HCT116 (cell line): ENCODE measurements around the gene LRRC3C. TPM values are rescaled to one million over a fixed set of nuclear protein-coding genes. Genes with fewer than 3 reads are reported as not detected.

ENCODE experiments used
- ATAC-seq: fragments of 200-7000 bp; cut with Tn5 transposase; 2 replicates; pipeline ENCODE4 v1.9.1; 2020; ENCODE audit warnings: mild to moderate bottlenecking, moderate library complexity
- BruUV-seq: library from RNA; stranded (reverse); fragments of 400-500 nt; replicated peaks from 2 replicates; lab custom pipeline; 2021; lab: Mats Ljungman, UMichigan
- CTCF ChIA-PET: fragments of 300-600 bp; sonication (Branson Sonifier 250); formaldehyde crosslinking; loops from one replicate; lab custom pipeline; 2021; ENCODE audit warnings: antibody characterized with exemption; lab: Charles Lee
- POLR2A ChIA-PET: fragments of 300-600, 350-600 bp; sonication (Branson Sonifier 250); formaldehyde crosslinking; loops from one replicate; lab custom pipeline; 2021; ENCODE audit warnings: antibody characterized with exemption; lab: Charles Lee
- RAD21 ChIA-PET, 2 experiments: fragments of 300-600 bp; sonication (Branson Sonifier 250); formaldehyde crosslinking; loops; one replicate each; lab custom pipeline; 2023; ENCODE audit warnings: low total read pairs in 2 of 2; ENCODE audit not compliant: uncharacterized antibody in 2 of 2, unreplicated experiment in 2 of 2, low non-redundant PET in 1 of 2; lab: Charles Lee
- DNase-seq: peaks from one replicate; pipeline ENCODE4 v3.0.0-alpha.2; 2010; ENCODE audit warnings: low read depth, low spot score
- H2AFZ ChIP-seq: fragments of 200-600 bp; shearing (Covaris generic), sonication (generic); 2 replicates; pipeline ENCODE4 v1.6.1; 2017; ENCODE audit warnings: low read depth, mixed run types, mixed read lengths, antibody characterized with exemption, low read length; ENCODE audit not compliant: poor library complexity, severe bottlenecking
- H3K27ac ChIP-seq: 2 replicates; pipeline ENCODE4 v1.5.1; 2012; ENCODE audit warnings: low read depth, low read length
- H3K27me3 ChIP-seq: fragments of 200-600 bp; sonication (generic); 2 replicates; pipeline ENCODE4 v1.6.1; 2016; ENCODE audit warnings: mixed run types, low read length, mixed read lengths; ENCODE audit not compliant: insufficient read depth
- H3K36me3 ChIP-seq, 2 experiments: fragments of 200-500 bp in 1 of 2; fragments of 200-600 bp in 1 of 2; sonication (Bioruptor generic) in 1 of 2; sonication (generic) in 1 of 2; 2 replicates each; pipeline versions ENCODE4 v1.5.1 to v1.6.1; 2014 to 2016; ENCODE audit warnings: low read length in 2 of 2, inconsistent platforms in 1 of 2, mixed read lengths in 1 of 2, mixed run types in 1 of 2; ENCODE audit not compliant: insufficient read depth in 2 of 2, control insufficient read depth in 1 of 2
- H3K4me1 ChIP-seq, 2 experiments: fragments of 200-600 bp in 1 of 2; sonication (generic) in 1 of 2; 2 replicates each; pipeline versions ENCODE4 v1.5.1 to v1.6.1; 2012 to 2017; ENCODE audit warnings: low read length in 2 of 2, inconsistent platforms in 1 of 2, mild to moderate bottlenecking in 1 of 2, mixed read lengths in 1 of 2, mixed run types in 1 of 2, moderate library complexity in 1 of 2; ENCODE audit not compliant: insufficient read depth in 2 of 2, control insufficient read depth in 1 of 2
- H3K4me2 ChIP-seq: fragments of 200-600 bp; sonication (generic); 2 replicates; pipeline ENCODE4 v1.6.1; 2017; ENCODE audit warnings: mixed run types, low read length, mixed read lengths
- H3K4me3 ChIP-seq, 2 experiments: fragments of 200-600 bp in 1 of 2; sonication (generic) in 1 of 2; replicated peaks in 1 of 2; 2 replicates each; pipeline ENCODE4 v1.5.1; 2011 to 2016; ENCODE audit warnings: low read length in 2 of 2, control low read depth in 1 of 2, low read depth in 1 of 2, mild to moderate bottlenecking in 1 of 2, mixed read lengths in 1 of 2, mixed run types in 1 of 2
- H3K79me2 ChIP-seq: fragments of 200-600 bp; sonication (generic); 2 replicates; pipeline ENCODE4 v1.6.1; 2017; ENCODE audit warnings: mild to moderate bottlenecking, mixed run types, low read length, moderate library complexity, mixed read lengths; ENCODE audit not compliant: insufficient read depth
- H3K9ac ChIP-seq: fragments of 200-600 bp; sonication (generic); 2 replicates; pipeline ENCODE4 v1.6.1; 2016; ENCODE audit warnings: low read length, mixed read lengths
- H3K9me2 ChIP-seq: fragments of 200-600 bp; sonication (generic), shearing (Covaris generic); 2 replicates; pipeline ENCODE4 v1.6.1; 2017; ENCODE audit warnings: mixed run types, mild to moderate bottlenecking, moderate library complexity; ENCODE audit not compliant: insufficient read depth
- H3K9me3 ChIP-seq, 2 experiments: fragments of 200-500 bp in 1 of 2; fragments of 200-600 bp in 1 of 2; sonication (Bioruptor generic) in 1 of 2; sonication (generic) in 1 of 2; 2 replicates each; pipeline ENCODE4 v1.6.1; 2014 to 2017; ENCODE audit warnings: low read length in 2 of 2, mixed read lengths in 2 of 2, inconsistent platforms in 1 of 2, low read depth in 1 of 2, mild to moderate bottlenecking in 1 of 2, mixed run types in 1 of 2, moderate library complexity in 1 of 2; ENCODE audit not compliant: control insufficient read depth in 1 of 2, insufficient read depth in 1 of 2
- H4K20me1 ChIP-seq: fragments of 200-600 bp; sonication (generic), shearing (Covaris generic); 2 replicates; pipeline ENCODE4 v1.6.1; 2017; ENCODE audit warnings: mixed run types, mild to moderate bottlenecking, moderate library complexity; ENCODE audit not compliant: insufficient read depth
- ATF3 ChIP-seq: IDR thresholded peaks from 2 replicates; pipeline ENCODE4 v1.6.1; 2012
- CBX3 ChIP-seq: IDR thresholded peaks from 2 replicates; pipeline ENCODE4 v1.6.1; 2012; ENCODE audit warnings: low read depth
- CEBPB ChIP-seq: IDR thresholded peaks from 2 replicates; pipeline ENCODE4 v1.6.1; 2012; ENCODE audit warnings: low read depth
- EGR1 ChIP-seq: IDR thresholded peaks from 2 replicates; pipeline ENCODE4 v1.6.1; 2012; ENCODE audit warnings: low read depth
- ELF1 ChIP-seq: IDR thresholded peaks from 2 replicates; pipeline ENCODE4 v1.6.1; 2012; ENCODE audit warnings: low read depth, borderline replicate concordance
- EZH2 ChIP-seq: fragments of 200-600 bp; sonication (generic); IDR thresholded peaks from 2 replicates; pipeline ENCODE4 v1.6.1; 2017; ENCODE audit warnings: antibody characterized with exemption, mixed run types
- EZH2phosphoT487 ChIP-seq: fragments of 200-600 bp; IDR thresholded peaks from 2 replicates; pipeline ENCODE4 v1.6.1; 2018; ENCODE audit warnings: antibody characterized with exemption, borderline replicate concordance
- FOSL1 ChIP-seq: IDR thresholded peaks from 2 replicates; pipeline ENCODE4 v1.6.1; 2012; ENCODE audit warnings: low read depth
- MAX ChIP-seq: IDR thresholded peaks from 2 replicates; pipeline ENCODE4 v1.6.1; 2012
- POLR2A ChIP-seq: IDR thresholded peaks from 2 replicates; pipeline ENCODE4 v1.7.0; 2011; ENCODE audit warnings: borderline replicate concordance; ENCODE audit not compliant: insufficient read depth, insufficient read length; ENCODE audit errors: extremely low read depth
- RAD21 ChIP-seq: IDR thresholded peaks from 2 replicates; pipeline ENCODE4 v1.6.1; 2012; ENCODE audit warnings: low read depth, mild to moderate bottlenecking
- SIN3A ChIP-seq: IDR thresholded peaks from 2 replicates; pipeline ENCODE4 v1.6.1; 2012; ENCODE audit warnings: low read depth
- SP1 ChIP-seq: IDR thresholded peaks from 2 replicates; pipeline ENCODE4 v1.6.1; 2012; ENCODE audit warnings: low read depth
- SRF ChIP-seq: IDR thresholded peaks from 2 replicates; pipeline ENCODE4 v1.6.1; 2012; ENCODE audit warnings: low read depth
- TCF7L2 ChIP-seq: IDR thresholded peaks from 2 replicates; pipeline ENCODE4 v1.7.0; 2011; ENCODE audit warnings: borderline replicate concordance, inconsistent platforms; ENCODE audit not compliant: insufficient read depth, insufficient read length; ENCODE audit errors: extremely low read depth
- ZBTB33 ChIP-seq: IDR thresholded peaks from 2 replicates; pipeline ENCODE4 v1.6.1; 2011; ENCODE audit warnings: mild to moderate bottlenecking, low read length, moderate library complexity; ENCODE audit not compliant: insufficient replicate concordance; ENCODE audit errors: extremely low read depth
- ZFX ChIP-seq: fragments of 450-650 bp; IDR thresholded peaks from 2 replicates; pipeline ENCODE4 v1.6.1; 2017
- intact Hi-C: fragments of 100-400 bp; cut with micrococcal nuclease; formaldehyde crosslinking; loops from 2 replicates; pipeline ENCODE4 v1.10.0; 2022
- total RNA-seq: library from RNA; stranded (reverse); gene quantifications from one replicate; pipeline ENCODE4 v1.2.1, GENCODE V29; 2021; ENCODE audit not compliant: unreplicated experiment
- TF ChIP-seq, protein P1 (sequence below), 3 experiments: fragments of 200-600 bp in 1 of 3; sonication (generic) in 1 of 3; IDR thresholded peaks in 2 of 3; conservative IDR thresholded peaks in 1 of 3; 2 replicates each; pipeline ENCODE4 v1.5.1; 2012 to 2017; ENCODE audit warnings: low read depth in 2 of 3, low read length in 2 of 3, antibody characterized with exemption in 1 of 3, borderline replicate concordance in 1 of 3, control low read depth in 1 of 3, mild to moderate bottlenecking in 1 of 3, mixed read lengths in 1 of 3, mixed run types in 1 of 3, moderate library complexity in 1 of 3; ENCODE audit not compliant: insufficient read depth in 1 of 3

Gene LRRC3C
- total RNA-seq, 1 experiment from 2014 or later = not detected

- ATAC-seq (no peak), DNase-seq (no peak)
- no peak overlapping the region for H3K9ac ChIP-seq
- H4K20me1 ChIP-seq = no peaks in the 10 kb centered on the region
- BruUV-seq = no TSS peak
- intact Hi-C loops = no loop called here
- H3K4me2 ChIP-seq = no peak overlapping the region
- peaks cover 0 to 7% of the 10 kb centered on the region in 2 experiments; a peak in 1 of 4 replicates for H3K4me1 ChIP-seq
- ChIA-PET POLR2A (no interaction called here), CTCF (no interaction called here), RAD21 (no interaction called here)
- H3K27me3 ChIP-seq = peaks cover 13% of the 10 kb centered on the region; the same call in 1 of the 2 replicates
- no peaks in the 10 kb centered on the region for H3K36me3 ChIP-seq
- no peak overlapping the region for H3K4me3 ChIP-seq
- TF ChIP-seq SIN3A (no peak), SP1 (no peak), EZH2 (no peak), POLR2A (no peak), FOSL1 (no peak), RAD21 (no peak), ELF1 (no peak), MAX (no peak), CEBPB (no peak), CBX3 (no peak), ATF3 (no peak), ZBTB33 (no peak), SRF (no peak), EZH2phosphoT487 (no peak), EGR1 (no peak), TCF7L2 (no peak), ZFX (no peak)
- TF ChIP-seq, protein P1, sequence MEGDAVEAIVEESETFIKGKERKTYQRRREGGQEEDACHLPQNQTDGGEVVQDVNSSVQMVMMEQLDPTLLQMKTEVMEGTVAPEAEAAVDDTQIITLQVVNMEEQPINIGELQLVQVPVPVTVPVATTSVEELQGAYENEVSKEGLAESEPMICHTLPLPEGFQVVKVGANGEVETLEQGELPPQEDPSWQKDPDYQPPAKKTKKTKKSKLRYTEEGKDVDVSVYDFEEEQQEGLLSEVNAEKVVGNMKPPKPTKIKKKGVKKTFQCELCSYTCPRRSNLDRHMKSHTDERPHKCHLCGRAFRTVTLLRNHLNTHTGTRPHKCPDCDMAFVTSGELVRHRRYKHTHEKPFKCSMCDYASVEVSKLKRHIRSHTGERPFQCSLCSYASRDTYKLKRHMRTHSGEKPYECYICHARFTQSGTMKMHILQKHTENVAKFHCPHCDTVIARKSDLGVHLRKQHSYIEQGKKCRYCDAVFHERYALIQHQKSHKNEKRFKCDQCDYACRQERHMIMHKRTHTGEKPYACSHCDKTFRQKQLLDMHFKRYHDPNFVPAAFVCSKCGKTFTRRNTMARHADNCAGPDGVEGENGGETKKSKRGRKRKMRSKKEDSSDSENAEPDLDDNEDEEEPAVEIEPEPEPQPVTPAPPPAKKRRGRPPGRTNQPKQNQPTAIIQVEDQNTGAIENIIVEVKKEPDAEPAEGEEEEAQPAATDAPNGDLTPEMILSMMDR (IDR thresholded peaks at IDR 0.05 in 2 of 3, conservative IDR thresholded peaks at IDR 0.05 in 1 of 3; ENCODE audit: borderline replicate concordance in 1 of 3, insufficient read depth in 1 of 3, low read depth in 2 of 3, low read length in 2 of 3) = no peak
- H3K9me2 ChIP-seq = no peaks in the 10 kb centered on the region
- no peaks in the 10 kb centered on the region for H3K79me2 ChIP-seq
- no peak overlapping the region for H3K27ac ChIP-seq
- no peak overlapping the region for H2AFZ ChIP-seq
- no peaks in the 10 kb centered on the region for H3K9me3 ChIP-seq
Measured at GRCh38 chr17:39966771-39967170, 39.2 kb downstream of the LRRC3C start.
